ENCODE measurements around the gene GALNT10.
A peak's percentile ranks its signal among the peaks of the same experiment; 100 is the strongest.

GALNT10 gene

DNA sequence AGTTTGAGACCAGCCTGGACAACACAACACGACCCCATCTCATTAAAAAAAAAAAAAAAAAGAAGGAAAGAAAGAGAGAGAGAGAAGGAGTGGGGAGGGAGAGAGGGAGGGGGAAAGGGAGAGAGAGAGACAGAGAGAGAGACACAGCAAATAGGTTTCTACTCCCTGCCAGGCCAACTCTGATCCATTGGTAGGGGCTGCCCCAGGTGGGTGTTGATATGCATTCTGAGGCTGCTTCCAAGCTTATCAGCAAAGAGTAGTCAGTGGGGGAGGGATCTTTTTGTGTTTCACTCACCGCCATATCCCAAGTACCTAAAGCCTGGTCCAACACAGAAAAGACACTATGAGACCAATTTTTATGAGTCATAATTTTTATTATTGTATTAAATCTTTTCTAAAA lies 198.3 kb downstream of the GALNT10 start:
- no peak for DNase-seq

DNA sequence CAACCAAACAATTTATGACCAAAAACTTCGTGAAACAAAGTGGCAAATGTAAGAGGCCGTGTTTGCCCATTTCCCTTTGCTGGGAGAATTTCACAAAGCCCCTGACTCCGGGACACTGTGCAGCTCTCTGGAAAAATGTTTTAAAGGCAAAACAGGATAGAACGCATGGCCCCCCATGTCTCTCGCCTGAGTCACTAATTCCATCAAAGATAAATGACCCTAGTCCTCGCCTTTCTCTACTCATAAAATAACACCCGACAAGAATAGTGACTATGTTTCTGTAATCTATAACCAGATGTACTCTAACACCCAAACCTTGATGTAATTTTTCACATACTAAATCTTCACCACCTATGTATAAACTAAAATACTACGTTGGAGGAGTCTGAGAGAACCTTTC lies 199.6 kb downstream of the GALNT10 start:
- DNase-seq = no peak

DNA sequence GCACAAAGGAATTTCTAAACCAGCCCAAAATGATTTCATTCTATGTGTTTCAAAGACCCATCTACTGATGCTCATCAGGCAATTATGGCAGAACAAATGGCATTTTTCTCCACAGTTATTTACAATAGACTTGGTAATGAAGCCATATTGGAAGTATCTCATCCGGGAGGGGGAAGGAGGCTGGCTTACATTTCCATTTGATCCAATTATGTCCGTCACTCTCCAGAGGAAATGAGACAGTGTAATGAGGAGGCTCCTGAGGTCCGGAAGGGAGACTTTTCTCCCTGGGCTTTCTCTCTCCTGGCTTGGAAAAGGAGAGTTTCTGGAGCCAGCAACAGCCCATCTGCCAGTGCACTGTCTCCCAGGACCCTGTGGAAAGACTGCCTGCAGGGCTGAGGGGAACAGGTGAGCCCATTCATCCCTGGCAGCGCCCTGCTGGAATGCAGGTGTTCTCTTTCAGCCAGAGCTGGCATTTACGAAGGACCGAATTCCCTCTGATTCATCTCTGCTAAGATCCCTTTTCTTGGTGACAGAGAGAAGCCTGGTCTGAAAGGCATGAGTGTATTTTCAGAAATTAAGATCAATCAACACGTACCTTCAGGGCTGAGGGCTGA lies 200.3 kb downstream of the GALNT10 start:
- no peak for DNase-seq

DNA sequence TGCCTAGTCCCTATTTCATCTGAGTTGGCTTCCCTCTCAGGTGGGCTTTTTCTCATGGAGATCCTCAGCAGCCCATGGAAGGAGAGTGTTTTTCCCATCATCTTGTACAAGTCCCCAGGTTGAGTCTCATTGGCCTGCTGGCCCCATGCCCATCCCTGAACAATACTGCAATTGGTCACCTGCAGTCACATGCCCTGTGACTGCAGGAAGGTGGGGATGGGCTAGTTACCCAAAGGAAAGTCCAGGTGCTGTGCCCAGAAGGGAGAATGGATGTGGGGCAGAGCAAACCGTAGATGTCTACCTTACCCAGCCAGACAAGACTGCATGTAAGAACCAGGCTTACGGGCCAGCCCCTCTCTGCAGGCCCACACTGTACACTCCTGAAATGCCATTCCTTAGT lies 201.3 kb downstream of the GALNT10 start:
- no peak for DNase-seq

DNA sequence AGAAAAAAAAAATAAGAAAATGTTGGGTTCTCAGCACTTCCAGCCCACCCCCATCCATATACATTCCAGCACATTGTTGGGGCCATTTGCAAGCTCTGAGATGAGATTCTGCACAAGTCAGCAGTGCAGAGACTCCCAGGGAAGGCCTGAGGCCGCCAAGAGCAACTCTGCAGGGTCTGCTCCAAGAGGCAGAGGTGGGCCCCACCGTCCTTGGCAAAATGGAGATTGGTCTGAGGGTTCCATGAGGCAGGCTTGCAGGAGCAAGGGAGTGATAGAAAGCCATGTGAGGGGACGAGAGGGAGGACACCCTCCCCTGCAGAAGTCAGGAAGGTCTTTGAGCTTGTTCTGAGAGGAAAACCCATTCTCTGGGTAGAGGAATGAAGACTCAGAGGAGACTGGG lies 203.3 kb downstream of the GALNT10 start:
- DNase-seq = no peak

DNA sequence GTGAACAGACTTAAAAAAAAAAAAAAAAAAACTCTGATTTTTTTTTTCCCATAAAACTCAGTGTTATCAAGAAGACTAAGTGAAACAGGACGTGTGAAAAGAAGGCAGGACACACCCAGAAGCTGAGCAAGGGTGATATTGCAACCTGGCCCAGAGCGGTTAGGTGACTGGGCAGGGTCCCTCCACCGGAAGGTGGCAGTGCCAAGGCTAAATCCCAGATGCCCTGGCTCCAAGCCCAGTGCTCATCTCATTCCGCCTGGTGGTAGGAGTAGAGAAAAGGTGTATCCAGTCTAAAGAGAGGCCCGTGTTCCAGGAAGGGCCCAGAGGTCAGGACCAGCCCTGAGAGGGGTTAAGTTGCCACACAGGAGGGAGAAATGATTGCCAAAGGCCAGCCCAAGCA lies 203.8 kb downstream of the GALNT10 start:
- no peak for DNase-seq

DNA sequence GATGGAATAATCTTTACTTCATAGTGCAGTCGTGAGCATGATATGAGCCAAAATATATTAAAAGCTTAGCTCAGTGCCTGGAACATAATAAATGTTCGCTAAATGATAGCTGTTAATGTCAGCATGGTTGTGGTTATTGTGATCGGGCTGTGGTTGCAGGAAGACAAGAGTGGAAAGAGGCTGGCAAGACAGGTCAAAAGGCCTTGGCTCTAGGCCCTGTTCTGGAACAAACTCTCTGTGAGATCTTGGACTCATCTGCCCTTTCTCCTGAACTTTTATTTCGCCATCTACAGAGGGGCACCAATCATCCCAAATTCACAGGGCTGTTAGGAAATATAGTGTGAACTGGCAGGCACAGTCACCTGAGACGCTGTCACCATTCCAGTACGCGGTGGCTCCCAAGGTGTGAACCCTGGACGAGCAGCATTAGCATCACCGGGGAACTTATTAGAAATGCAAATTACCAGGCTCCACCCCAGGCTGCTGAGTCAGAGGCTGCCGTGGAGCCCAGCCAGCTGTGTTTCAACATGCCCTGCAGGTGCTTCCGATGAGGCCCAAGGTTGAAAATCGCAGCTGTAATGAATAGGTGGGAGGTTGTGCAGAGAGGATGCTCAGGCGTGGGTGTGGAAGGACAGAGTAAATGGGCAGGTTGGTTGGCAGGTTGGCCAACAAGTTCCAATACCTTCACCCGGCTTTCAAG lies 205.0 kb downstream of the GALNT10 start:
- no peak for DNase-seq

DNA sequence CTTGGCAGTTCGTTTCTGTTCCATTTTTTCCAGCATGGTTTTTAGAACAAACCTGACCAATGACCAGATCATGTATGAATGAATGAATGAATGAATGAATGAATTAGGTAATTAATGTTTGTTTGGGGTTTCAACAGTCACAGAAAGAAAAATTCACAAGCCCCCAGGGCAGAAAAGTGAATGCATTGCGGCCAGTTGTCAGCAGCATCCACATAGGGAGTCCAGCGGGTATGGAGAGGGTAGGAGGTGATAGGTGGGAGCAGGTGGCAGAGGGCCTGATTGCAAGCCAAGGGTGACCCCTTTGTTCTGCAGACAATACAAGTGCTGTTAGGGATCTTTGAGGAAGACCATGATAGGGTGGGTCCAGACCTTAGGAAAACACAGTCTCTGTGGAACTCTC lies 205.6 kb downstream of the GALNT10 start:
- DNase-seq = no peak

DNA sequence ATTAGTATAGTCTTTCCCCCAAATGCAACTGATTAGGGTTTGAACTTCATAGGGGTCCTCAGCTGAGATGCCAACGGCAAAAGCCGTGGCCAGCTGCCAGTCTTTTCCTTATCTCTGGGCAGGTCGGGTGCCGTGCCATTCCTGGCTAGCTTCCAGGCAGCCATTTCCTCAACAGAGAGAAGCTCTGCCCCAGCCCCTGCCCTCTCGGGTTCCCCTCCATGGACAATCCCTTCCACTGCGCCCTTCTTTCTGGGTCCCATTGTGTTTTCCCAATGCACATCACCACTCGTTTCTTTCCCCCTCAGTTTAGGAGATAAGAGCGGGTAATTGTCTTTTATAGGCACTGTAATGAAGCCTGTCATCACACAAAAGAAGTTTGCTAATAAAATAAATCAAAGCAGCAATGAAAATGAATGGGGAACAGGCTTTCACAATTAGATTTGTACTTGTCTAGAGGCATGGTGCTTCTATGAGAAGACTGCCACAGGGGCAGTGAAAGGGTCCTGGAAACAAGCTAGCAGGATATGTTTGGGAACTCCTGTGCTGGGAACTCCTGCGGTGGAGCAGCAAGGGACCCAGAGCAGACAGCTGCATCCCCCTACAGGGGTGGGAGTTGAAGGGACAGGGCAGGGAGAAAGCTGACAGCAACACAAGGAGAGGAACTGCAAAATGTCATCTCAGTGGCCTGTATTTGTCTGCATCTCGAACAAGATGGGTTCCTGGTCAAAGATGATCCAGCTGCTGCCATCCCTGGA lies 207.3 kb downstream of the GALNT10 start:
- DNase-seq = no peak

GRCh38 chr5:154400678-154401077 lies 210.1 kb downstream of the GALNT10 start:
- no peak for DNase-seq

DNA sequence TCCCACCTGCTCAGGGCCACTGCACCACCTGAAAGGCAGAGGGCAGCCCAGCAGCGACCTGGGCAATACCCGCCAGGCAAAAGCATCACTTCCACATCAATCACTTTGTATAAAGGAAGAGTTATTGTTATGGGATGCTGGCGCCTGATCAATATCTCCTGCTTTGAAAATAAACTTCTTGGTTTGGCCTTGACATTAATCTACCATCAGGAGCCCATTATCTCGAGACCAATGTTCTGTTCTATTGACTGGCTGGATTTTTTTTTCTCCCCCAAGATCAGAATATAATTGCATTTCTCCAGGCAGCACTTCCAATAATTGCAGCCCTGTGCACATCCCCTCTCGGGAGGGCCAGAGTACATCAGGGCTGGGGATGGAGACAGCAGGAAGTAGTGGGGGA lies 210.8 kb downstream of the GALNT10 start:
- no peak for DNase-seq

- no peak for DNase-seq
Measured at GRCh38 chr5:154401931-154402330, 211.4 kb downstream of the GALNT10 start.

DNA sequence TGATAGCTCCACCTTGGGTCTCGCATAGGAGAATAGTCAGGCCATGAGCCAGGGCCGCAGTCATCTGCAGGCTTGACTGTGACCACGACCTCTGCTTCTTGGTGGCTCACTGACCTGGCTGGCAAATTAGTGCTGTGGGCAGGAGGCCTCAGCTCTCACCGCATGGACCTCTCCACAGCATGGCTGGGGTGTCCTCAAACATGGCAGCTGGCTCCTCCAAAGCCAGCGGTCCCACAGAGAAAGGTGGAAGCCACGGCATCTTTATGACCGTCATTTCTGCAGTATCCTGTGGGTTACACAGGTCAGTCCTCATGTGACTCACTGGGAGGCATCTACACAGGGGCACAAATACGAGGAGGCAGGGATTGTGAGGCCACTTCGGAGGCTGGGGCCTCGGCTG lies 212.1 kb downstream of the GALNT10 start:
- DNase-seq = no peak

GRCh38 chr5:154403234-154403633 lies 212.7 kb downstream of the GALNT10 start:
- DNase-seq = no peak

DNA sequence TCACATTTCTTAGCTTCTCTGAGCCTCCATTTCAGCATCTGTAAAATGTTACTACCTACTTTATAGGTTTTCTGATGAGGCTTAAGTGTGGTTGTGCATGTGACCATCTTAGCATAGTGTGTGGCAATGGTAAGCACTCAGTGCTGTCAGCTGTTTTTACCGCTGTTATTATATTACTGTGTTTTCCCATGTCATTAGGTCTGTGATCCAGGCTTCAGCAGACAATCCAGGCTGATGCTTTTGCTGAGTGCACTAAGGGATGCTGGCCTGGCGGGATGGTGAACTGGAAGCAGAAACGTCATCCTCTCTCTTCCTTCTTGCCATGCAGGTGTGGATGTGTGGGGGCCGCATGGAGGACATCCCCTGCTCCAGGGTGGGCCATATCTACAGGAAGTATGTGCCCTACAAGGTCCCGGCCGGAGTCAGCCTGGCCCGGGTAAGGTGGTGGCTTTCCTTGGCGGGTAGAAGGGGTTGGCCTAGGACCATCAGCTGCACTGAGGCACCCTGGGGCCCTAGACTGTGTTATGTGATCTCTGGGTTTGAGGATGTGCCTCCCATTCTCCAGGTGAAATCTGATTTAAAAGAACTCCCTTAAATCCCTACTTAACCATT lies 213.3 kb downstream of the GALNT10 start:
- DNase-seq = no peak

GRCh38 chr5:154405078-154405792 lies 214.7 kb downstream of the GALNT10 start:
- peak; percentile 76 for DNase-seq

DNA sequence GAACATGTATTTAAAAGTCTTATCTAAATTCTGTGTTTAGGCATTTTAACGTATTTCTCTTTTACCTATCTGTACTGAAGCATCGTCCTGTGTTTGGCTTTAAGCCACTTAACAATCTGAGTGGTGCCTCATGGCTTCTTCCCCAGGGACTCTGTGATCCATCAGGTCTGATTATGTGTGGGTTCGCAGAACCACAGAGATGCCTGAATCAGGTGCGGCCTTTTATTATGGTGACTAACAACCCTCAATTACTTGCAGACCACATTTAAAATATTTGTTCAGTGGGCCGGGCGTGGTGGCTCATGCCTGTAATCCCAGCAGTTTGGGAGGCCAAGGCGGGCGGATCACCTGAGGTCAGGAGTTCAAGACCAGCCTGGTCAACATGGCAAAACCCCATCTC lies 215.7 kb downstream of the GALNT10 start:
- no peak for DNase-seq

- no peak for DNase-seq
Measured at GRCh38 chr5:154406826-154407225, 216.3 kb downstream of the GALNT10 start.

- DNase-seq = no peak
Measured at GRCh38 chr5:154408811-154409210, 218.3 kb downstream of the GALNT10 start.

GRCh38 chr5:154409230-154409840 lies 218.8 kb downstream of the GALNT10 start:
- no peak for DNase-seq

DNA sequence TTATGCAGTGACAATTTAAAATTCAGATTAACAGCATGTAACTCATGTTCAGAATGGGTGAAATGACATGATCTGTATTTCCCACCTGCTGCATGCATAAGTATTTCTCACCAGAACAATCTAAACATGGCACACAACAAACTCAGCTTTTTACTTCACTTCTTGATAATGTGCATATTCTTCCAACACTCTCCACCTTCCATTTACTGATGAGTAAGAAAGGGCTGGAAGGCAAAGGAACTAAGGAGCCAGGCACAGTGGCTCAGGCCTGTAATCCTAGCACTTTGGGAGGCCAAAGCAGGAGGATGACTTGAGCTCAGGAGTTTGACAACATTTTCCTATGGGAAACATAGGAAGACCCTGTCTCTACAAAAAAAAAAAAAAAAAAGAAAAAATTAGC lies 219.5 kb downstream of the GALNT10 start:
- DNase-seq = no peak

GRCh38 chr5:154410786-154411185 lies 220.3 kb downstream of the GALNT10 start:
- no peak for DNase-seq

DNA sequence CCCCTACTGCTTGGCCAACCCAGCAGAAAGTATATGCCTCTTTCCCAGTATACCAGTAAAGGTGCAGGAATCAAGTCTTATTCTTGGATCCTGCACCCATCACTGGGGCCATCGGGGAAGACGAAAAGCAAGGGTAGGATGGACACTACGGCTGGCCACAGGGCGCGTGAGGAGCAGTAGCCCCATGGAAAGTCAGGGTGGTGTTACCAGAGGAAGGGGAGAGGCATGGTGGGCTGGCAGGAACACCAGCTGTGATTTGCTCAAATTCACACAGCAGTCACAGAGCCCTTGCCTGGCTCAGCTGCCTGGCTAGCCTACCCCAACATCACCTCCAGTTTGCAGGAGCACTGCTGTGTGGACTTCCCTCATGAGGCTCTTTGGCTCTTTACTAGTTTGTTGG lies 220.8 kb downstream of the GALNT10 start:
- DNase-seq = no peak

All from activated naive CD4-positive, alpha-beta T cell treated with anti-CD3 and anti-CD28 coated beads, Interleukin-2, amount 50 U/mL, for 16 hours (primary cell).